Pericardium fibroblast (primary cell): ENCODE measurements around the gene UNC50. TPM values are rescaled to one million over a fixed set of nuclear protein-coding genes. Genes with fewer than 3 reads are reported as not detected.

ENCODE experiments used
- total RNA-seq: library from RNA; depleted of rRNA; stranded (reverse); fragments of >200 nt; gene quantifications from 2 replicates; pipeline ENCODE4 v1.2.3, GENCODE V29; 2015

Gene UNC50
- 42.7 and 50.7 TPM in 2 replicates for total RNA-seq

GRCh38 chr2:98608116-98608961 lies at the start of gene UNC50, which contains the start of gene COA5:
Gene UNC50, plus strand, starts transcription at chr2:98608589. Its CDS starts 1,171 bp downstream, at chr2:98609760.
Gene COA5, minus strand, starts transcription at chr2:98608512. Its CDS starts 107 bp downstream, at chr2:98608405.

Other genes starting within 250 kb of the UNC50 start
- 9.9 and 10.5 TPM in 2 replicates for gene INPP4A, start 163.7 kb upstream of the UNC50 start, total RNA-seq
- gene COA5, start 77 bp upstream of the UNC50 start, total RNA-seq: 12.7 and 24.8 TPM in 2 replicates
- 0.12 and 0.68 TPM in 2 replicates for gene MGAT4A, start 122.5 kb downstream of the UNC50 start, total RNA-seq